HepG2 (cell line): ENCODE data around the gene CCDC28A. TPM values are rescaled to one million over a fixed set of nuclear protein-coding genes. Genes with fewer than 3 reads are reported as not detected.

Experiments
- ATAC-seq: fragments of 200-7000 bp; cut with Tn5 transposase; 3 replicates; pipeline ENCODE4 v1.9.1; 2020; ENCODE audit warnings: mild to moderate bottlenecking, moderate library complexity
- BruUV-seq: library from RNA; stranded (reverse); fragments of 400-500 nt; replicated peaks from 2 replicates; lab custom pipeline; 2021; lab: Mats Ljungman, UMichigan
- CTCF ChIA-PET: fragments of 300-600 bp; formaldehyde crosslinking; extraction: SDS; loops from one replicate; lab custom pipeline; 2021; ENCODE audit warnings: low total read pairs, inconsistent platforms, low intra/inter-chr PET ratio; lab: Yijun Ruan, JAX
- POLR2A ChIA-PET: fragments of 350-600 bp; sonication (Branson Sonifier 250); formaldehyde crosslinking; loops from one replicate; lab custom pipeline; 2020; ENCODE audit warnings: antibody characterized with exemption, inconsistent platforms; lab: Yijun Ruan, JAX
- DNase-seq: peaks from one replicate; pipeline ENCODE4 v3.0.0-alpha.2; 2015; ENCODE audit warnings: low spot score
- FAIRE-seq: peaks from 3 replicates; lab custom pipeline; 2011; peaks lifted over from hg19 to GRCh38; lab: Jason Lieb, UNC
- H2AFZ ChIP-seq: one replicate; pipeline ENCODE4 v1.6.1; 2011; ENCODE audit warnings: low read length, inconsistent platforms
- H3K27ac ChIP-seq: fragments of 300-600 bp; 3 replicates; pipeline ENCODE4 v1.8.0; 2011; ENCODE audit warnings: mixed run types, mild to moderate bottlenecking, mixed read lengths, low read length, inconsistent platforms; ENCODE audit not compliant: insufficient read depth; ENCODE audit errors: extremely low read length
- H3K27me3 ChIP-seq, 2 experiments: fragments of 200-600 bp in 1 of 2; 2 replicates in 1 of 2; 3 replicates in 1 of 2; pipeline versions ENCODE4 v1.6.0 to v1.8.0; 2011; ENCODE audit warnings: low read length in 2 of 2, mild to moderate bottlenecking in 2 of 2, moderate library complexity in 2 of 2, inconsistent platforms in 1 of 2; ENCODE audit not compliant: insufficient read depth in 2 of 2, control insufficient read depth in 1 of 2
- H3K36me3 ChIP-seq, 2 experiments: fragments of 200-600 bp in 1 of 2; replicated peaks in 1 of 2; 2 replicates in 1 of 2; 3 replicates in 1 of 2; pipeline versions ENCODE4 v1.5.1 to v1.8.0; 2011; ENCODE audit warnings: low read length in 2 of 2, inconsistent platforms in 1 of 2; ENCODE audit not compliant: insufficient read depth in 2 of 2, control insufficient read depth in 1 of 2
- H3K4me1 ChIP-seq: 2 replicates; pipeline ENCODE4 v1.5.1; 2012; ENCODE audit warnings: low read length, inconsistent platforms; ENCODE audit not compliant: insufficient read depth
- H3K4me2 ChIP-seq: 2 replicates; pipeline ENCODE4 v1.6.0; 2011; ENCODE audit warnings: low read depth, low read length, inconsistent platforms
- H3K4me3 ChIP-seq, 3 experiments: fragments of 200-600 bp in 1 of 3; sonication (generic), shearing (Covaris generic) in 1 of 3; replicated peaks in 1 of 3; 2 replicates each; pipeline ENCODE4 v1.5.1; 2011 to 2016; ENCODE audit warnings: low read length in 3 of 3, inconsistent platforms in 2 of 3, low read depth in 2 of 3, mild to moderate bottlenecking in 2 of 3, control low read depth in 1 of 3, mixed read lengths in 1 of 3; ENCODE audit not compliant: insufficient read depth in 1 of 3
- H3K79me2 ChIP-seq: one replicate; pipeline ENCODE4 v1.6.1; 2011; ENCODE audit warnings: low read length, inconsistent platforms; ENCODE audit not compliant: insufficient read depth
- H3K9ac ChIP-seq: 2 replicates; pipeline ENCODE4 v1.6.0; 2011; ENCODE audit warnings: mild to moderate bottlenecking, low read depth, low read length, inconsistent platforms; ENCODE audit not compliant: insufficient read depth
- H3K9me3 ChIP-seq: 2 replicates; pipeline ENCODE4 v1.5.1; 2012; ENCODE audit warnings: mild to moderate bottlenecking, low read length
- H4K20me1 ChIP-seq: 2 replicates; pipeline ENCODE4 v1.6.0; 2011; ENCODE audit warnings: inconsistent platforms, mild to moderate bottlenecking, low read length, moderate library complexity; ENCODE audit not compliant: insufficient read depth
- KLF11 ChIP-seq: IDR thresholded peaks from 2 replicates; pipeline ENCODE4 v1.6.1; 2016; ENCODE audit warnings: missing compliant biosample characterization
- MLXIP ChIP-seq: sonication (generic); formaldehyde crosslinking; IDR thresholded peaks from 2 replicates; pipeline ENCODE4 v1.9.0; 2021; ENCODE audit warnings: missing genetic modification reagents, borderline replicate concordance
- TIGD3 ChIP-seq: sonication (generic); formaldehyde crosslinking; IDR thresholded peaks from 2 replicates; pipeline ENCODE4 v1.5.1; 2020; ENCODE audit warnings: mild to moderate bottlenecking, missing genetic modification reagents, borderline replicate concordance
- ZBTB39 ChIP-seq: sonication (generic); formaldehyde crosslinking; IDR thresholded peaks from 2 replicates; pipeline ENCODE4 v1.5.0; 2020; ENCODE audit warnings: missing genetic modification reagents
- ZNF503 ChIP-seq: sonication (generic); formaldehyde crosslinking; IDR thresholded peaks from 2 replicates; pipeline ENCODE4 v1.4.0; 2020; ENCODE audit warnings: missing genetic modification reagents
- ZNF710 ChIP-seq: sonication (generic); formaldehyde crosslinking; IDR thresholded peaks from 2 replicates; pipeline ENCODE4 v1.5.0; 2020; ENCODE audit warnings: mild to moderate bottlenecking, missing genetic modification reagents, borderline replicate concordance
- ZNF891 ChIP-seq: sonication (generic); formaldehyde crosslinking; IDR thresholded peaks from 2 replicates; pipeline ENCODE4 v1.5.0; 2020; ENCODE audit warnings: mild to moderate bottlenecking, missing genetic modification reagents
- ZSCAN9 ChIP-seq: IDR thresholded peaks from 2 replicates; pipeline ENCODE4 v1.6.1; 2016; ENCODE audit warnings: borderline replicate concordance
- WGBS: methylation state at CpG from one replicate; pipeline ENCODE4 v1.1.6; 2017; ENCODE audit warnings: low lambda C conversion rate; 5-methylcytosine and 5-hydroxymethylcytosine counted together
- in situ Hi-C: cut with HindIII; loops from 2 replicates; pipeline ENCODE4 v1.10.0; 2017; ENCODE audit warnings: low pct_unique_long_range_greater_than_20kb; ENCODE audit not compliant: extremely low pct_ligation_motif_present
- intact Hi-C: fragments of 100-400 bp; cut with micrococcal nuclease; formaldehyde crosslinking; loops from one replicate; pipeline ENCODE4 v1.10.0; 2022; ENCODE audit not compliant: unreplicated experiment
- polyA plus RNA-seq, 8 experiments: library from polyadenylated mRNA; depleted of rRNA in 3 of 8; stranded (reverse) in 7 of 8; unstranded in 1 of 8; fragments of >200 nt; fragmentation: Illumina TruSeq in 4 of 8; extraction: Trizol in 4 of 8; gene quantifications; 2 replicates each; pipeline versions ENCODE4 v1.2.1 to v1.2.3, GENCODE V29; 2011 to 2016; ENCODE audit warnings: low read depth in 4 of 8, missing spikeins in 1 of 8, mixed read lengths in 1 of 8; ENCODE audit not compliant: insufficient read depth in 1 of 8
- total RNA-seq, 5 experiments: library from RNA; depleted of rRNA; stranded (reverse); fragments of >200 nt; fragmentation: Illumina TruSeq; extraction: Trizol; gene quantifications; 2 replicates each; pipeline ENCODE4 v1.2.3, GENCODE V29; 2016; ENCODE audit warnings: low read depth in 1 of 5

Gene CCDC28A
- total and polyA plus RNA-seq, 2 of the 13 experiments (the other 11 are each of a cell fraction or from before 2014, with no cell fraction given) = 15.8 TPM

GRCh38 chr6:138769102-138769676 lies 4.4 kb upstream of the CCDC28A start (continued):
- TF ChIP-seq ZNF503 (CRISPR knock-in tag) = no peak
- no peak for TF ChIP-seq ZBTB39 (CRISPR knock-in tag)
- TF ChIP-seq KLF11 (CRISPR knock-in tag) = no peak
- no peak for TF ChIP-seq ZNF891

- WGBS = 17% methylated on average over 8 of the region's 8 CpGs
- DNase-seq (no peak), FAIRE-seq (no peak), ATAC-seq (peak; percentile 19)
- Histone ChIP-seq H3K79me2 (peaks cover 3% of the 10 kb centered on the region), H3K27me3 (no peaks in the 10 kb centered on the region; a peak in 1 of 5 replicates), H3K9me3 (no peaks in the 10 kb centered on the region), H4K20me1 (no peaks in the 10 kb centered on the region), H3K4me3 (peak overlapping the region; percentile 71 to 97 (median 81)), H3K27ac (peak overlapping the region; percentile 93), H3K4me2 (peak overlapping the region; percentile 90), H2AFZ (peak overlapping the region; percentile 93), H3K36me3 (peaks cover 0 to 6% of the 10 kb centered on the region in 2 experiments; a peak in 1 of 5 replicates), H3K4me1 (peaks cover 30% of the 10 kb centered on the region), H3K9ac (peak overlapping the region; percentile 90)
- no TSS peak for BruUV-seq
- CTCF ChIA-PET = no interaction called here
- POLR2A ChIA-PET = interaction anchor here (0.9 to 1.5 kb wide), 6 partner anchors 11 to 603 kb away, joined by 3 to 6 read pairs (median 4); no protein-coding TSS in a partner anchor
- intact Hi-C loops = loop anchor here (1.0 to 5.0 kb wide), 2 partner anchors 216 to 350 kb away; partner anchors contain the start of gene REPS1
- no peak for TF ChIP-seq ZNF710 (CRISPR knock-in tag)
- no peak for TF ChIP-seq ZSCAN9
- TF ChIP-seq TIGD3 (CRISPR knock-in tag) = 0 out of 2 replicates have a peak, but pooled peaks have one; percentile 10
- TF ChIP-seq MLXIP = 0 out of 2 replicates have a peak, but pooled peaks have one; percentile 13
- in situ Hi-C loops = no loop called here
These were observed 883 bp upstream of the CCDC28A start for GRCh38 chr6:138772596-138773176.
